Gastroesophageal sphincter (tissue), 4 donors: ENCODE data around the gene LDB1. TPM values are rescaled to one million over a fixed set of nuclear protein-coding genes. Genes with fewer than 3 reads are reported as not detected.

Experiments used
- ATAC-seq: fragments of 150-250 bp; one replicate; pipeline ENCODE4 v1.9.1; 2016; ENCODE audit warnings: mild to moderate bottlenecking, moderate library complexity
- H3K27ac ChIP-seq, 4 donors: fragments of 200-600 bp; sonication (generic) in 3 of 4; 1 replicate in 3 of 4; 2 replicates in 1 of 4; pipeline ENCODE4 v1.5.1; 2016 to 2019
- H3K27me3 ChIP-seq: fragments of 200-600 bp; sonication (generic); one replicate; pipeline ENCODE4 v1.5.1; 2019
- H3K36me3 ChIP-seq, 2 donors: fragments of 200-600 bp; sonication (generic); one replicate each; pipeline ENCODE4 v1.5.1; 2019; ENCODE audit warnings: control low read depth in 1 of 2
- H3K4me1 ChIP-seq, 3 donors: fragments of 200-600 bp; sonication (generic); 1 replicate in 2 of 3; 2 replicates in 1 of 3; pipeline ENCODE4 v1.5.1; 2016 to 2019; ENCODE audit warnings: control low read depth in 2 of 3
- H3K4me3 ChIP-seq, 2 donors: fragments of 200-600 bp; sonication (generic); one replicate each; pipeline ENCODE4 v1.5.1; 2019; ENCODE audit warnings: mild to moderate bottlenecking in 1 of 2, moderate library complexity in 1 of 2
- H3K9me3 ChIP-seq, 3 donors: fragments of 200-600 bp; sonication (generic); one replicate each; pipeline ENCODE4 v1.5.1; 2017 to 2019; ENCODE audit warnings: control low read depth in 2 of 3
- EP300 ChIP-seq: sonication (generic); formaldehyde crosslinking; IDR thresholded peaks from one replicate; pipeline ENCODE4 v1.6.1; 2017; ENCODE audit warnings: antibody characterized with exemption, mild to moderate bottlenecking
- POLR2A ChIP-seq, 2 donors: fragments of 450-650 bp; IDR thresholded peaks; one replicate each; pipeline ENCODE4 v1.6.1; 2017; ENCODE audit warnings: antibody characterized with exemption in 2 of 2, mild to moderate bottlenecking in 2 of 2, moderate library complexity in 1 of 2
- POLR2AphosphoS5 ChIP-seq: sonication (generic); formaldehyde crosslinking; IDR thresholded peaks from one replicate; pipeline ENCODE4 v1.6.1; 2017; ENCODE audit warnings: antibody characterized with exemption
- WGBS, 2 donors: methylation state at CpG; one replicate each; pipeline ENCODE4 v1.1.5; 2018; ENCODE audit warnings: low coverage in 1 of 2; 5-methylcytosine and 5-hydroxymethylcytosine counted together
- total RNA-seq, 4 donors: library from RNA; depleted of rRNA; stranded (reverse); fragments of >200 nt; gene quantifications; one replicate each; pipeline ENCODE4 v1.1.0, GENCODE V29; 2016
- TF ChIP-seq, protein P1 (sequence below), 4 experiments: fragments of 200-600 bp in 2 of 4; fragments of 450-650 bp in 2 of 4; sonication (generic) in 1 of 4; IDR thresholded peaks; one replicate each; pipeline ENCODE4 v1.5.1; 2017 to 2019; ENCODE audit warnings: antibody characterized with exemption in 4 of 4, mild to moderate bottlenecking in 2 of 4, moderate library complexity in 2 of 4

LDB1 gene
- total RNA-seq, 4 donors from 2014 or later = 43.7 to 92.0 (median 60.4) TPM

GRCh38 chr10:102135956-102136526, 15.9 kb upstream of the LDB1 start:
- Histone ChIP-seq H3K4me1 (peaks cover 0 to 46% (median 16%) of the 10 kb centered on the region in 3 donors), H3K36me3 (peaks cover 0 to 36% of the 10 kb centered on the region in 2 donors), H3K27me3 (no peaks in the 10 kb centered on the region), H3K4me3 (no peak overlapping the region), H3K9me3 (no peaks in the 10 kb centered on the region), H3K27ac (no peak overlapping the region)
- TF ChIP-seq EP300 = no peak
- TF ChIP-seq POLR2AphosphoS5 = no peak
- no peak for TF ChIP-seq POLR2A (IDR thresholded peaks at IDR 0.05)
- TF ChIP-seq, protein P1, sequence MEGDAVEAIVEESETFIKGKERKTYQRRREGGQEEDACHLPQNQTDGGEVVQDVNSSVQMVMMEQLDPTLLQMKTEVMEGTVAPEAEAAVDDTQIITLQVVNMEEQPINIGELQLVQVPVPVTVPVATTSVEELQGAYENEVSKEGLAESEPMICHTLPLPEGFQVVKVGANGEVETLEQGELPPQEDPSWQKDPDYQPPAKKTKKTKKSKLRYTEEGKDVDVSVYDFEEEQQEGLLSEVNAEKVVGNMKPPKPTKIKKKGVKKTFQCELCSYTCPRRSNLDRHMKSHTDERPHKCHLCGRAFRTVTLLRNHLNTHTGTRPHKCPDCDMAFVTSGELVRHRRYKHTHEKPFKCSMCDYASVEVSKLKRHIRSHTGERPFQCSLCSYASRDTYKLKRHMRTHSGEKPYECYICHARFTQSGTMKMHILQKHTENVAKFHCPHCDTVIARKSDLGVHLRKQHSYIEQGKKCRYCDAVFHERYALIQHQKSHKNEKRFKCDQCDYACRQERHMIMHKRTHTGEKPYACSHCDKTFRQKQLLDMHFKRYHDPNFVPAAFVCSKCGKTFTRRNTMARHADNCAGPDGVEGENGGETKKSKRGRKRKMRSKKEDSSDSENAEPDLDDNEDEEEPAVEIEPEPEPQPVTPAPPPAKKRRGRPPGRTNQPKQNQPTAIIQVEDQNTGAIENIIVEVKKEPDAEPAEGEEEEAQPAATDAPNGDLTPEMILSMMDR (IDR thresholded peaks at IDR 0.05) = no peak
- WGBS, 2 donors = 54 to 72% methylated on average over 4 to 5 of the region's 7 CpGs
- no peak for ATAC-seq

DNA sequence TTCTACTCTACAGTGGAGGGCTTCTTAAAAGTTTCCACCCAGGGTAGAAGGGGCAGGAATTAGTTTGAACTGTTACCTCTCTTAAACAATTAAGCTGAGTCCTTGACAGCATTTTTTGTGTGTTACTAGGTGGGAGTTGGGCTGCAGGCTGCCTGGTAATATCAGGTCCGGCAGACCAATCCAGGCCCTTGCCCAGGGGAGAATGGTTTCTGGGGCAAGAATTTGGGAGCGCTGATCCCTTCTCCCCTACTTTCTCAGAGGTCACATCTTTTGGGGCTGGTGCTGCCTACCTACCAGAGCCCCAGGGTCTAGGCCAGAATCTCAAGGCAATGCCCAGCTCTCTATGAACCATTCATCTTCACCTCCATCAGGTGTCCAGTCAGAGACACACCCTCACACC, 14.2 kb upstream of the LDB1 start:
- TF ChIP-seq POLR2AphosphoS5 = no peak
- peak overlapping the region in 3 of 4 donors; percentile 88 to 93 (median 89) for H3K27ac ChIP-seq
- peaks cover 0 to 20% of the 10 kb centered on the region in 2 donors for H3K36me3 ChIP-seq
- peaks cover 0 to 46% (median 16%) of the 10 kb centered on the region in 3 donors for H3K4me1 ChIP-seq
- H3K4me3 ChIP-seq = peak overlapping the region in 1 of 2 donors; percentile 96
- no peak for ATAC-seq
- H3K27me3 ChIP-seq = no peaks in the 10 kb centered on the region
- no peaks in the 10 kb centered on the region for H3K9me3 ChIP-seq
- 67% methylated on average over 1 of the region's 2 CpGs; no CpG with 5 or more reads in 1 of the 2 donors for WGBS, 2 donors

DNA sequence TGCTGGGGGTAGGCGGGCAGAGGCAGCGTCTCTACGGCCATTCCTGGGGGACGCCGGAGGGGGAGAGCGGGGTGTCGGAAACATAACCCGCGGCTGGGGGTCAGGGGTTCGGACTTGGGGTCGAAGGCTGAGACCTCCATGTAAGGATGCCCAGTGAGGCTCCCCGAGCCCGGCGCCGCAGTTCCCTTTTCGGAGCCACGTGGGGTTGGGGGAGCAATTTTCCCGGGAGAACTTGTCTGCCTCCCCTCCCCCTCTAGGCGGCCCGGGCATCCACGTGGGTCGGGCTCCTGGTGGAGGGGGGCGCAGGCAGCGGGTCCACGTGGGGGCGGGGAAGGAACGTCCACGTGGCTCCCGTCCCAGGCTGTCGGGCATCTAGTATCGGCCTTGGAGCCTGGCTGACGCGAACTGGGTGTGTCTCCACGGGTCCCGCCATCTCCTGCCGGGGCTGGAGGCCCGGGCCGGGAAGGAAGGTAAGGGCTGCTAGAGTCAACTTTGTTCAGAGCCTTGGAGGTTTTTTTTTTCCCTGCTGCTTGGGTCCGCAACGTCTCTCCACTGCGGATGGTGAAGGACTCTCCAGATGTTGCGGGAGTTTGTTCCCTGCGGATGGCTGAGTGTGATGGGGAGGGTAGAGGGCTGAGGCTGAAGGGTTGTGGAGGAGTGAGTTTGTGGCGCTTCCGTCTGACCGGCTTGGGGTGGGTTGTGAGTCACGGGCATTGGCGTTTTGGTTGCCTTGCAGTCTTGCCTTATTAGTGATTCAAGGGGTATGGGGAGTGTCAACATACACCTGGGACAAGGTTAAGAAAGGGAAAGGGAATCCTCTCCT, 13.4 kb upstream of the LDB1 start:
- H3K27ac ChIP-seq = peak overlapping the region; percentile 64 to 93 (median 88)
- H3K36me3 ChIP-seq = peaks cover 0 to 12% of the 10 kb centered on the region in 2 donors
- H3K27me3 ChIP-seq = no peaks in the 10 kb centered on the region
- no peaks in the 10 kb centered on the region for H3K9me3 ChIP-seq
- peak; percentile 16 for ATAC-seq
- TF ChIP-seq, protein P1 (IDR thresholded peaks at IDR 0.05) = peak in 1 of 4 experiments; percentile 13
- TF ChIP-seq EP300 (no peak), POLR2A (IDR thresholded peaks at IDR 0.05) (no peak), POLR2AphosphoS5 (peak; percentile 51)
- H3K4me3 ChIP-seq = peak overlapping the region; percentile 78 to 96
- H3K4me1 ChIP-seq = peaks cover 0 to 46% (median 16%) of the 10 kb centered on the region in 3 donors
- WGBS, 2 donors = 0% methylated on average over 5 to 6 of the region's 48 CpGs

- TF ChIP-seq POLR2A (IDR thresholded peaks at IDR 0.05) (peak; percentile 67 to 78), POLR2AphosphoS5 (peak; percentile 85), EP300 (no peak)
- TF ChIP-seq, protein P1 (IDR thresholded peaks at IDR 0.05) = peak in 3 of 4 experiments; percentile 90 to 93 (median 91)
- Histone ChIP-seq H3K27ac (peak within 1 kb of the TSS; percentile 64 to 93 (median 88)), H3K4me1 (peaks cover 0 to 46% (median 16%) of the 10 kb centered on the region in 3 donors), H3K4me3 (peak within 1 kb of the TSS; percentile 78 to 96), H3K27me3 (no peaks in the 10 kb centered on the region), H3K36me3 (peaks cover 0 to 3% of the 10 kb centered on the region in 2 donors), H3K9me3 (no peaks in the 10 kb centered on the region)
- peak; percentile 99 for ATAC-seq
- WGBS, 2 donors = 0% methylated on average over 9 to 10 of the region's 64 CpGs
Measured at GRCh38 chr10:102132563-102133372, 12.6 kb upstream of the LDB1 start, which contains the start of gene PPRC1. TSS of gene PPRC1 (plus strand) at chr10:102133040. CDS start at chr10:102133069, 29 bp downstream.

DNA sequence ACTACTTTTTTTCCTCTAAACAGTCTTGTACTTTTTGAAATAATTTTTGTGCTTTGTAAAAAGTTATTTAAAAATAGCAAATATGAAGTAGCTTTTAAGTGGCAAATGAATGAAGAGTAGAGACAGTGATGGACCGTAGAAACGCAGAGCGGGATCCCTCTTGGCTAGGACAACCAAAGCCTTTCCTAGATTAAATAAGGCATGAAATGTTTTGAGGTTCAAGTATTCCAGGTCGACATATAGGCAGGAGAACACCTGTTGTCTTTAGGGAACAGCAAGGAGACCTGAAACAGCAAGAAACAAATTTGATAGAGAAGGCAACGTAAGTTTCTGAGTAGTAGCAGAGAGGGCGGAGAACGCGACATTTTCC, 12.0 kb upstream of the LDB1 start:
- Histone ChIP-seq H3K9me3 (no peaks in the 10 kb centered on the region), H3K4me1 (peaks cover 0 to 45% (median 16%) of the 10 kb centered on the region in 3 donors), H3K36me3 (no peaks in the 10 kb centered on the region), H3K27ac (peak overlapping the region; percentile 8 to 93 (median 88)), H3K4me3 (peak overlapping the region; percentile 78 to 96), H3K27me3 (no peaks in the 10 kb centered on the region)
- 11% methylated on average over 8 of the region's 8 CpGs for WGBS, 2 donors
- ATAC-seq = no peak
- TF ChIP-seq EP300 = no peak
- TF ChIP-seq POLR2AphosphoS5 = no peak
- TF ChIP-seq, protein P1 (IDR thresholded peaks at IDR 0.05) = no peak
- no peak for TF ChIP-seq POLR2A (IDR thresholded peaks at IDR 0.05)
